GM04503 (cell line): ENCODE results near the gene ROBO2.

Experiments used
- DNase-seq: peaks from one replicate; pipeline ENCODE4 v3.0.0-alpha.2; 2012; ENCODE audit warnings: low read depth

Gene ROBO2

DNA sequence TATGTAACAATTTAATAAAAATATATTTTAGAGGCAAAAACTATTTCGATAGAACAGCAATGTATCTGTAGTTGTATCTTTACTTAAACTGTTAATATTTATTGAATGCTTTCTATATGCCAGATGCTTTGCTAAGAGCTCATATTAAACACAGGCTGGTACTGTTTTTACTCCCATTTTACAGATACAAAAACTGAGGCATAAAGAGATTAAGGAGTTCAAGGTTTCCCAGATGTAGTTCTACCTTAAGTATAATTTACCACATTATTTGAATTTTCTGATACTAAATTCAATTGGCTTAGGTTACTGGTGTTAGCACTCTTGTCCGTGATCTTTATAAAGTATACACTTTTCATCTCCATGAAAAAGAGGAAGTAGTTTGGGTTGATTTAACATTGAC lies 149.8 kb downstream of the ROBO2 start:
- no peak for DNase-seq

DNA sequence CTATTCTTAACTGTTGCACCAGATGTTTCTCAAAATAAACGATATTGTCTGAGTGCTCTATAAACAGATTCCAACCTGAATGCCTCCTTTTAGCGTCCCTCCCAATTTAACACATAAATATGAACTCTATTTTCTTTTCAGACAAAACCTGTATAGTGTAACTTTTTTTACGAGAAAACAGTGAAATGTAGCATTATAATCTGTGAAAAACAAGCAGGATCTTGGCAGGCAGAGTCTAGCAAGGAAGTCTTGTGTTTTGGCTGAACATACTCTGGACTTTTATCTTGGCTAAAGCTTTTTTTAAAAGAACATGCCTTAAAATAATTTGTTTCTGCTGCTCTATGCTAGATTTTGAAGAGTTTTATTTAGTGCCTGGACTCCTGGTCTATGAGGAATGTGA lies 150.5 kb downstream of the ROBO2 start:
- DNase-seq: no peak

DNA sequence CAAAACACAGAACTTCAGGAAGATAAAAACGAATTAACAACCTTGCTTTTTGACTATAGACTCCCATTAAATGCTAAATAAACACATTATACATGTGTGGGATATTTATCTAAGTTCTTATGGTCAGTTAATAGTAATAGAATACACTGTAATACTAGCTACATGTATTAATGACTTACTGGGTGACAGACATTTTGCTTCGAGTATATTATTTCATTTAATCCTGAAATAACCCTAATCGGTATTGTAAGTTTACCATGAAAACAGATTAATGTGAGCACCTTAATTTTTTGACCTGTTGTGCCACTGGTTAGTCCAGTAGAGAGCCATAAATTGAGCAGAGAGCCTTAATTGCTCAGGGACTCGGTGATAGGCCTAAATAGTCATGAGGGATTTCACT lies 151.1 kb downstream of the ROBO2 start:
- DNase-seq: no peak

DNA sequence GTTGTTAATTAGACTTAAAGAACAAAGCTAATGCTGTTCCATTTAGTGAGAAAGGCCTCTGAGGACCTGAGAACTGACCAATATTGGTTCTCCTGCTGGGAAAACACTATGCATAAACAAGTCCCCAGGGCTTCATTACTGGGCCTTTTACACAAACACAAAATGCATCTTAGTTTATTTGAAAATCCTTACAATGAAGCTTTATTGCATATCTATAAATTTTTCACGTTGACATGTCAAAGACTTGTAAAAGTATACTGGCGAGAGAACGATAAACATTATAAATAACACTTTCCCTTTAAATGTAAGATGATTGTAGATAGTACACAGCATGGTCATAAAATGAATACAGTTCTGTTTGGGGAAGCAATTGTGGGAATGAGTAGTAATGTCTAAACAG lies 151.7 kb downstream of the ROBO2 start:
- DNase-seq: no peak

DNA sequence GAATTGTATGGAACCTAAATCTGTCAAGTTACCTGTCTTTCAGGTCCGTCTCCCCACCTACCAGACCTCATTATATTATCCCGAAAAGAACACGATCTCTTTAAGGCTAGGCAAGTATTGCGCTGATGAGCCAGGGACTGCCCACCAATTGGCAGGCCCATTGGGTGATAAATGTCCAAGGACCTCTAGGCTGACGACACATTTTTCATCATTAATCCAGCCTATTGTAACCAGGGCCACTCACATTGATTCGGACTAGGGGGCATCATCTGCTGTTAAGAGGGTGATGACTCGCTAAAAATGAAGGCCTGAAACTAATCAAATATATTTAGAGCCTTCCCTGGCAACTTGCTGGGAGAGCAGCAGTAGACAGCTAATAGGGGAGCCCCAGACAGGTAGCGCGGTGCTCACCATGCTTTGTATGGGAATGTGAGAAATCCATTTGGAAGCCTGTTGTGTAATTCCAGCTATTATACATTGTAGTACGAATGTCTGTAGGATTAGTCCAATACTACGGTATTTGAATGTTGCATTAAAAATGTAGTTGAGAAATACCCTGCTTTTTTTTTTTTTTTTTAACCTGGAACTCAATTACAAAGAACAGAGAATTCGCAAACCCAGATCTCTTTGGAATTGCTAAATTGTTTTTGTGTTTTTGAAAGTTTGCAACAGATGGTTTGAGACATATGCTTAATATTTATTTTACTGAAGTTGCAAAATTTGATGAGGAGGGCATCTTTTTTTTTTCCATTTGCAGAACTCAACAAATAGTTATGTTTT lies 156.1 kb downstream of the ROBO2 start:
- no peak for DNase-seq

DNA sequence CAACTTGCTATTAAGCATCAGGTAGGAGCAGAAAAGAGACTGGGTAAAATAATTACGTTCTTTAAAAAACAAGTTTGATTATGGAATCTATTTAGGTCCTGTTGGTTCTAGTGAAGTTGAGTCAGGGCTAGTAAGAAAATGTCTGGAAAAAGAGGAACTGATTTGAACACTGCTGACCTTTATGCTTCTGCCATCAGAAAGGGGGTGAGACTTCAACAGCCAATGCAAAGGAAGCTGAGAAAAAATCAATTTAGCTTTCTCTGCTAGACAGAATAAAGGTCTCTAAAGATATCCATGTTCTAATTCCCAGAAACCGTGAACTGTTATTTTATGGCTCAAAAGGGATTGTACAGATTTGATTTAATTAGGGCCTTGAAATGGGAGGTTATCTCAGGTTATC lies 157.5 kb downstream of the ROBO2 start:
- DNase-seq: no peak

DNA sequence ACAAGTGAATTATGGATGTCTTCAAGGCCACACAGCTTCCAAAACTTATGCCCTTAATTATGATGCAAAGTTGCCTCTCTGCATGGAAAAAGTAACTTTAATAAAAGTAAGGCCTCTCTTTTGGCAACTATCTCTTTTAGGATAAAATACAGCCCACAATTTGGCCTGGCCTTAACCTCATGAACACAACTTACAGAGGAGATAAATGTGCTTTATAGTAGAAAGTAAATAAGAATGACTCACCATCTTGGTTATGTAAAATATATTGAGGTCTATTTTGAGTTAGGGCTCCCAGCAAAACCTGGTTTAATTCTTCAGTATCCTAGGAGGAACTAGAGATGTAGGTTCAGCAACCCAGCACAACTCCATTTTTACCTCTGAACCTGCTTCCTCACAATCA lies 164.0 kb downstream of the ROBO2 start:
- no peak for DNase-seq

DNA sequence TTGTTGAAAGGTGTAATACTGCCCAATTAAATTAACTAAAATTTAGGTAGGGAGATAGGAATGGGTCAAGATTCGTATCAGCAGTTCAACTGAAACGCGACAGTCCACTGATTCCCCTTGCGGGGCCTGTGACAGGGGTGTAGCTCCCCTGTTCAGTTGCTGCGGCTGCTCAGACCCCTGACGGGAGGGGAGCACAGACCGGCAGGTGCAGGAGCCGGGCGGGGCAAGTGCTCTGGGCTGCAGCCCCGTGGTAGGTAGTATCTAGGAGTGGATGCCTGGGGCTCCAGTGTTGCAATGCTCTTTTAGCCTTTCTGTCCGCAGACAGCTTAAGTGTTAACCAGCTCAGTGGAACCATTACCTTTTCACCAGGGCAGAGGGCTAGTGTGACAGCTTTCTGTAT lies 164.9 kb downstream of the ROBO2 start:
- DNase-seq: no peak

DNA sequence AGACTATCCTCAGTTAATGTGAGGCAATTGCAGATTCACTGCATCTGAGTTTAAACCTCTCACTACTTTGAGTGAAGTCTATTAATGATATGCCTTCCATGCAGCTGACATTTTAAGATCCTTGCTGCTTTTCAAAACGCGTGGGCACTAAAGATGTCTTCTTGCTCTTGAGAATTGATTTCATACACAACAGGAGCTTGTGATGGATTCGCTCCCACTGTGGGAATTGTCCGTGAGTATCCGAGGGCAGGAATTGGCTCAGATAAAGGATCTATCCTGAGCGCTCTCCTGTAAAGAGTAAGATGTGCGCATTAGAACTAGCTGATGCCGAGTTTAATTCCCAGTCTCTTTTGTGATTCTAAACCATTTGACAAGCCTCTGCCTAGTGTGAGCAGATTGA lies 167.9 kb downstream of the ROBO2 start:
- no peak for DNase-seq

DNA sequence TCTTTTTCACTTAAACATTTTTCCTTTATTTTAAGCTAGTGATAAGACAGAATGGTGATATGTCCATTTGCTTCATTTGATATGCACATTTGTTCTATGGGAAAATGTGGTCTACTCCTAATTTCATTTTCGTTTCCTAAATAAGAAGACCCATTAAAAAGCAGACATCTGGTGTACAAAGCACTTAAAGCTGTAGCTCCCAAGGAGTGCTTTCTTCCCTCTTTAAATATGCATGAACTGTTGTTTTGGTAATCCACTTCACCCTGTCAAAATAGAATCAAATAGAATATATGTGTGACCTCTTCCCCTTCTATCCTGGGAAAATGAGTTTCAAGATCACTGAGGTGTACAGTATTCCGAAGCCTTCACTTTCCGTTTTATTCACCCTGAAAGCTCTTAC lies 182.8 kb downstream of the ROBO2 start:
- DNase-seq: no peak

DNA sequence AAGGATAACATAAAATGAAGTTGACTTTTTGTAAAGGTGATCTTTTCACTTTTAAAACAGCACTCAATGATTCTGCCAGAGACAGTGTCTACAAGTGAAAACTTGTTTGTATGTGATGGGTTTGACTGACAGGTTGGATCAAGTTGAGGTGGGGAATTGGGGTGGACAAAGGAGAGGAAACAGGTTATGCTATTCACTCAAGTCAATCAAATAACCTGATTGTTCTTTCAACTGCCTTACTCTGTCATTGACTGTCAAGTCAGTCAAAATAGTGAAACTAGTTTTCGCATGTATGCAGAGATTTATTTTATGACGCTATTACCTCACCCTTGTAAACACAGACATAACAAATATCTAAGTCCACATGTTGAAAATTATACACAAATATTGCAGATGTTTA lies 187.7 kb downstream of the ROBO2 start:
- no peak for DNase-seq

DNA sequence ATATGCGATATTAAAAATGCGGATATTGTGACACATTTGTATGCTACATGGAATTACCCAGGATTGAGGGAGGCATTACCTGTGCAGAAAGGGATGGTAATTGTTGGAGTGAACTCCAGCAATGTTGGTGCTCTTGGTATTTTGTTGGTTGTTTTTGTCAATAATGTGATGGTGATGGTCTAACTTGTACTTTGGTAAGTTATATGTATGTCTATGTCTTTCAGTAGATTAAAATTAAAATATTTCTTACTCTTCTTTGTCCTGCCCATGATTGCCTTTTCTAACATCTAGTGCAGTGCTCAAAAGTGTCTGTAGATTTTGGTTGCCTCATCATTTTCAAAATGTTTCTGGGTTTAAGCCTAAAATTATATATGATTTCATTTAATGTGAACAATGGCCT lies 192.7 kb downstream of the ROBO2 start:
- DNase-seq: no peak

DNA sequence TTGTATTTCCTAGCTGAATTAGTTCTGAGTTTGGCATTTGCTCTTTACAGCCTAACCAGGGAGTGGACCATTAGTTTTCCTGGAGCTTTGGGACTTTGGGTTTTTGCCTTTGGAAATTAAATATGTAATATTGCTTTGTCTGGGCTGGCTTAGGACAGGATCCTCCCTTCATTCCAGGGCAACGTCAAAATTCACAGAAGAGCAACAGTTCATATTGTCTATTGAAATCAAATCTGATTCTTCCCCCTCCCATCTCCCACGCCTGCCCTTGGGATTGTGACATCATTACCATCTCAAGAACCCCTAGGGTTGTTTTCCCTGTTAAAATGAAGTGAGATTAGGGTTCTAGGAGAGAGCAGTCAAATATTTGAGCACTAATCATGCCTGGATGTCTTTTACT lies 194.1 kb downstream of the ROBO2 start:
- DNase-seq: no peak

DNA sequence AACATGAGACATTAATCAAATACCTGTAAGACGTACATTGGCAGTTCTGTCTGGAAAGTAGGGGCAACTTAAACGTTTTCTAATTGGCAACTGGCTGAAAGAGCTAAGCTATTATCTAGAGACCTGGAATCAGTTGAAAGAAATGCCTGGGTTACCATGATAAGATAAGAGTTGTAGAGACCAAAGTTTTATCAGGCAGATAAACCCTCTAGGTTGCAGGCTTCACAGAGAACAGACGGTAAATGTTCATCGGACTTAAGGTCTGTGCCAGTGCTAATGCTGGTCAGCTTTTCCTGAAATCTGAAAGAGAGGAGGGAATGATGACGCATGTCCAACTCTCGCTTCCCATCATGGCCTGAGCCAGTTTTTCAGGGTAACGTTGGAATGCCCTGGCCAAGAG lies 196.2 kb downstream of the ROBO2 start:
- DNase-seq: no peak

DNA sequence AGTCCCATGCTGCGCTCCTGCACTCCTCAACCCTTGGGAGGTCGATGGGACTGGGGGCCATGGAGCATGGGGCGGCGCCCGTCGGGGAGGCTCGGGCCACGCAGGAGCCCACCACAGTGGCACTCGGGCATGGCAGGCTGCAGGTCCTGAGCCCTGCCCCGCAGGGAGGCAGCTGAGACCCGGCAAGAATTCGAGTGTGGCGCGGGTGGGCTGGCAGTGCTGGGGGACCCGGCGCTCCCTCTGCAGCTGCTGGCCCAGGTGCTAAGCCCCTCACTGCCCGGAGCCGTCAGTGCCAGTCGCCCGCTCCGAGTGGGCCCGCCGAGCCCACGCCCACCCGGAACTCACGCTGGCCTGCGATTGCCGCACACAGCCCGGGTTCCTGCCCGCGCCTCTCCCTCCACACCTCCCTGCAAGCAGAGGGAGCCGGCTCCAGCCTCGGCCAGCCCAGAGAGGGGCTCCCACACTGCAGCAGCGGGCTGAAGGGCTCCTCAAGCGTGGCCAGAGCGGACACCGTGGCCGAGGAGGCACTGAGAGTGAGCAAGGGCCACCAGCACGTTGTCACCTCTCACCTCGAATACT lies 200.3 kb downstream of the ROBO2 start:
- DNase-seq: no peak

DNA sequence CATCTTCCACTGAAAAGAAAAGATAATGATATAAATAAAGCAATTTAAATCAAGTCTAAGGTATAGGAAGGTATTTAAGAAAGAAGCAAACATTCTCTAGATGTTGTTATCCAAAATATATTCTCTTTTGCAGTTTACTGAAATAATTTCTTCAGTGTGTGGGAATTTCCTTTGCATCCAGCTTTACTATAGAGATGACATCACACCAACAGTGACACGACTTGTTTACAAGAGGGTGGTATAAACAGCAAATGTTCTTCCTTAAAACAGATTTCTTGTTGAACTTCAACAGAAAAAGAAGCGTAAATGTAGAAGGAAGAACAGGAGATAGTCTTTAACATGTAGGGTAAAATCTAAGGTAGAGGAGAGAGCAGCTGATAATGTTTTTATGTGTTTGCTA lies 202.5 kb downstream of the ROBO2 start:
- no peak for DNase-seq

DNA sequence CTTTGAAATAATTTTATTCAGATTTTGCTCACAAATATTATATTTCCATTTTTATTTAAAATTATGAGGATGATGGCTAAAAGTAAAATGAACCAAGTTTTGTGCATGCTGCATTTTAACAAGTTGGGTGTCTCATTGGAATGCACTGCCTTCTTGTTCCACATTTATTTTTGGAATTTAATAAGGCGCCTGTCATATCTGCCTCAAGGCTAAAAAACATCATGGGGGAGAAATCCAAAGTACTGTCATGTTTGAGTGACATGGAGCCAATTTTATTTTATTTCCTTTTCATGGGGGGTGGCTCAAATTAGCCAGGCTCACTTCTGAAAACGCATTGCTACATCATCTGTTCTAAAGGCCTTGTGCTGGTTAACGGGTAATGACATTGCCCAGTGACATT lies 205.1 kb downstream of the ROBO2 start:
- DNase-seq: no peak

DNA sequence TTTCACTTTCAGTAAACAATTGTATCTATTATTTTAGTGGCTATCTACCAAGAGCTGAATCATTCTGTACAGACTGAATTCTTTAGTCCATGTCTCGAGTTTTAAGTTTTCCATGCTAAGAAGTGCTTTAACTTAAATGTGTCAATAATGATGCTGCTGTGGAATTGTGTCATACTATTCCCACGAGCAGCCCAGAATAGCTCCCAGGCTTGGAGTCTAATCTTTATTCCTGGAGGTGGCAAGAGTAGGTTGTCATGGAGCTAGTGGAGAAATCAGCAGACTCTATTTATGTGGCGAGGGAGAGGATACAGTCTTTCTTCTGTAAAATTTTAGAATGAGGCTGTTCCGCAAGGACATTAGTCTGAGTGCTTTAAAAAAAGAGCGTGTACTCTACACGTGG lies 207.2 kb downstream of the ROBO2 start:
- DNase-seq: no peak

DNA sequence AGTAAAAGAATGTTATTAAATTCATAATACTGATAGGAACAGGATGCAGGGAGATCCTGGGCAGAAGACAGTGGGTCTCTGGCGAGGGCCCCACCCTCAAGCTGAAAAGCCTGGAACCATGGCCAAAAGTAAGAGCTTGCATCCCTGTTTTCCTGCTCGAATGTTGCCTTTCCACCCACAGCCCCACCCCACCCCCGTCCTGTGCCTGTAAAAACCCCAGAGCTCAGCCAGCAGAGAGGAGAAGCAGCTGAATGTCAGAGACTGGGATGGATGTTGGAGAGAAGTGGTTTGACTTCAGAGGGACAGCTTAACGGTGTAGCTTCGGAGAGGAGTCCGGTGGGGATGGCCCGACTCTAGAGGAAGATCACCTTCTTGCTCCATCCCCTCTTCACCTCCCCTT lies 207.9 kb downstream of the ROBO2 start:
- DNase-seq: no peak

DNA sequence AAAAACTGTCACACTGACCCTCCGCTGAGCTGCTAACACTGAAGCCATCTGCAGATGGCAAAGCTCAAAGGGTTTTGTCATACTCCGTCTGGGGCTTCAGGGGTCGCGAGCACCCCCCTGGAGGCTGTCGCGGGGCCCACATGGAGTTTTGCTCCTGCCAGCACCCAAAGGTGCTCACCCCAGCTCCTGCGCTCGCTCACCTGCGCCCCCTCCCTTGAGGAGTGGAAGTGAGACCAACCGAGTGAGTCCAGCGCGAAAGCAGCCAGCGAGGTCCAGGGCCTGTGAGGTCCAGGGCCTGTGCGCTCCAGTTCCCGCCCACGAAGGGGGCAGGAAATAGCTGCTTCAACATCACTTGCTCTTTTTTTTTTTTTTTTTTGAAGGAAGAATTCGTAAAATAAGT lies 208.5 kb downstream of the ROBO2 start:
- no peak for DNase-seq

DNA sequence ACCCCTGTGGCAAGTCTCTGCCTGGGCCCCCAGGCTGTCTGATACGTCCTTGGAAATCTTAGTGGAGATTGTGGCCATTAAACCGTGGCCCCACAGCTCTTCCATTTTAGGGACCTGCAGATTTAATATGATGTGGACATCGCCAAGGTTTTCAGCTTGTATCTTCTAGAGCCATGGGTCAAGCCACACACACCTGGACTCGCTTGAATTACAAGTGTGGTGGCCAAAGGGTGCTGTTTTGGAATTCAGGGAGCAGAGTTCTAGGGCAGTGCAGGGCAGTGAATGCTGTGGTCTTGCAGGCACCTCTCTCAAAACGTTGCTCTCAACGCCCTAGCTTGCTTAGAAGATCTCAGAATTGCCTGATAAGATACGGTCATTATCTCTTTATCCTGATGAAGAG lies 211.2 kb downstream of the ROBO2 start:
- DNase-seq: no peak

DNA sequence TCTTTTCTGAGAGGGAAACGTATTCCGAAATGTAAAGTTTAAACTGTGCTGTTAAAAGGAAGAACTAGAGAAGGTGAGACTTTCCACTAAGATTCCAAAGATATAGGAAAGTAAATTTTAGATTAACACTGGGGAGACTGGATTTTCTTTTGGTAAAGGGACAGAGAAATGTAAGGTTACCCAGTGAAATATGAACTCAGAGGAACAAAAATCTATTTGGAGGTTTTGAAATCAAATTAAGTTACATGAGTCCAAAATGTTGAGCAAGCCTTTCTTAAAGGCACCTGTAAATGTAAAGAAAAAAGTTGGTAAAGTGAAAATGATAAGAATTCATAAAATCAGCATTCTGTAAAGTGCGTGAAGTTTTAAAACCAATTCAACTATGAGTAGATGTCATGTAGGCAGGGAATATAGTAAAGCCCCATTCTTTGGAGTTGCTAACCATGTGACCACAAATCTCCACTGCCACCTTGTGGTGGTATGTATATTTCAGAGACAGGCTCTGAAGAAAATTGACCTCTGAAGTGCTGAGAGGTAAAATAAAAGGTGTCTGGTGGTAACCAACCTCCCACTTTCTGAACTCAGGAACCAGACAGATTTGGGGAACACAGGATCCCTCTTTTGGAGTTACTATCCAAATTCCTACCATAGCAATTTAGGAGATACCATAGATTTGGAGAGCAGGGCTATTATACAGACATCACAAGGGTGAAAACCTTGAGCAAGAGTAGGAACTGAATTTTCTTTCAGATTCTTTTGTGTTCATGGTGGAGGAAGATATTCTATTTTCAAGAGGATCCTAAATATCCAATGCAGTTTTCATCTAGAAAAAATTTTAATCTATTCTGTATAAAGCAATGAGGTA lies 215.3 kb downstream of the ROBO2 start:
- DNase-seq: no peak
